Measurements from ENCODE around the gene COX5B.
"Not testable (repeated sequence)": the region's sequence is repeated elsewhere in the genome, so short reads cannot be mapped to it uniquely, and the experiment has no call there.

The COX5B gene

GRCh38 chr2:97622976-97623375 is 22.9 kb upstream of the COX5B start:
- H3K9ac ChIP-seq (ENCODE audit: low read length); H4K8ac ChIP-seq (ENCODE audit: low read depth, low read length); H3K23ac ChIP-seq (ENCODE audit: low read length); H3K79me1 ChIP-seq (ENCODE audit: low read length); H2BK120ac ChIP-seq (ENCODE audit: low read depth, low read length); H3K27ac ChIP-seq (ENCODE audit: low read depth, low read length); H3K4me2 ChIP-seq (ENCODE audit: low read length); H3K4ac ChIP-seq (ENCODE audit: low read depth, low read length); H3K18ac ChIP-seq (ENCODE audit: low read length); H2AK5ac ChIP-seq (ENCODE audit: low read length); DNase-seq; H3K4me3 ChIP-seq (ENCODE audit: low read length); H3K36me3 ChIP-seq (ENCODE audit: control insufficient read depth, insufficient read depth, low read length); H2BK15ac ChIP-seq (replicated peaks; ENCODE audit: low read depth); H2BK5ac ChIP-seq (ENCODE audit: low read length); H3K4me1 ChIP-seq (ENCODE audit: control insufficient read depth, low read depth, low read length); H3K56ac ChIP-seq (ENCODE audit: low read length); H4K5ac ChIP-seq (ENCODE audit: low read length); H3K27me3 ChIP-seq (ENCODE audit: insufficient read depth, low read length, poor library complexity); H3K79me2 ChIP-seq (ENCODE audit: control insufficient read depth, insufficient read depth, low read length): not testable (repeated sequence)

DNA sequence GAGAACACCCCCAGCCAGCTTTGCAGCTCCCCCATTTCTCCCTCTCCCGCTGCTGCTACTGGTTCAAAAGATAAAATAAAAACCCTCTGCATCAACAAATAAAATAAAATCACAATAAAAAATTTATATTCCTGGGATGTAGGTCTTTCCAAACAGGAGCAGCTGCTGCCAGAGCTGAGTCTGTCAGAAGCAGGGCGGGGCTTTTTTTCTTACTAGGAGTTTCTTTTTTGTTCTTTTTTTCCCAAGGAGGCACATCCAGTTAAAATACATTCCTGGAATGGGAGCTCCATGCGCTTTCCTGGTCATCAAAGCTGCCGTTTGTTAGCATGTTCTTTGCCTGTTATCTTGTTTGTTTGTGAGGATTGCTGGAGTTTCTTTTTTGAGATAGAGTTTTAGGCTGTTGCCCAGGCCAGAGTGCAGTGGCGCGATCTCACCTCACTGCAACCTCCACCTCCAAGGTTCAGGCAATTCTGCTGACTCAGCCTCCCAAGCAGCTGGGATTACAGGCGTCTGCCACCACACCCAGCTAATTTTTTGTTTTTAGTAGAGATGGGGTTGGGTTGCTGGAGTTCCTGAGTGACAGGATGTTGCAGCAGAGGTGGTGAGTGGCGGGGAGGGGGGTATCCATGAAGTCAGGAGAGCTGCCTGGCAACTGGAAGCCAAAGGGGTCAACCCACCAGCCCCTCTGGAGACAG is 20.4 kb upstream of the COX5B start:
- H3K4ac ChIP-seq (ENCODE audit: low read depth, low read length); H3K23ac ChIP-seq (ENCODE audit: low read length); H3K27me3 ChIP-seq (ENCODE audit: insufficient read depth, low read length, poor library complexity); H3K9ac ChIP-seq (ENCODE audit: low read length); H3K79me2 ChIP-seq (ENCODE audit: control insufficient read depth, insufficient read depth, low read length); H2AK5ac ChIP-seq (ENCODE audit: low read length); H4K8ac ChIP-seq (ENCODE audit: low read depth, low read length); H2BK120ac ChIP-seq (ENCODE audit: low read depth, low read length); H3K36me3 ChIP-seq (ENCODE audit: control insufficient read depth, insufficient read depth, low read length); H3K4me2 ChIP-seq (ENCODE audit: low read length); H3K79me1 ChIP-seq (ENCODE audit: low read length); H2BK5ac ChIP-seq (ENCODE audit: low read length); H3K18ac ChIP-seq (ENCODE audit: low read length); H3K27ac ChIP-seq (ENCODE audit: low read depth, low read length); H3K4me1 ChIP-seq (ENCODE audit: control insufficient read depth, low read depth, low read length); DNase-seq; H3K4me3 ChIP-seq (ENCODE audit: low read length); H4K5ac ChIP-seq (ENCODE audit: low read length); H2BK15ac ChIP-seq (replicated peaks; ENCODE audit: low read depth); H3K56ac ChIP-seq (ENCODE audit: low read length): not testable (repeated sequence)
- WGBS (ENCODE audit: extremely low coverage, insufficient coverage, low lambda C conversion rate) = no CpG with 5 or more reads among the region's 8 CpGs

DNA sequence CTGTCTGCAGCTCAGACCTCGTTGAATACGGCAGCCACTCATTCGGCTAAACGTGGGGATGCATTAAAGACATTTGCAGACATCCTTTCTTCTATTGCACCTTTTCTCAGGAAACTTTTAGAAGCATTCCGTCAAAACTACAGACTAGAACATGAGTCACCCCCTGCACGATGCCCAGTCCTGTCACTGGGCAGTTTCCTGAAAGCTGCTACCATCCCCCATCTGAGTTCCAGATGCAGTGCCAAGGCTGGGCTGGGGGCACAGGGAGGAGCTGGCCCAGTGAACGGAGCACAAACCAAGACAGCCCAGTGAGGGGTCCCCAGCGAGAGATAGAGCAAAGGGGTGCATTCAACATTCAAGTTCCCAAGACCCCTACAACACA is 19.8 kb upstream of the COX5B start:
- not testable (repeated sequence) for H3K9ac ChIP-seq (ENCODE audit: low read length); H3K36me3 ChIP-seq (ENCODE audit: control insufficient read depth, insufficient read depth, low read length); H2BK15ac ChIP-seq (replicated peaks; ENCODE audit: low read depth); H4K8ac ChIP-seq (ENCODE audit: low read depth, low read length); H3K4me1 ChIP-seq (ENCODE audit: control insufficient read depth, low read depth, low read length); H4K5ac ChIP-seq (ENCODE audit: low read length); H3K4me3 ChIP-seq (ENCODE audit: low read length); H3K4ac ChIP-seq (ENCODE audit: low read depth, low read length); H2BK5ac ChIP-seq (ENCODE audit: low read length); H3K27me3 ChIP-seq (ENCODE audit: insufficient read depth, low read length, poor library complexity); H3K4me2 ChIP-seq (ENCODE audit: low read length); H3K79me1 ChIP-seq (ENCODE audit: low read length); H3K23ac ChIP-seq (ENCODE audit: low read length); H3K79me2 ChIP-seq (ENCODE audit: control insufficient read depth, insufficient read depth, low read length); H2AK5ac ChIP-seq (ENCODE audit: low read length); H3K56ac ChIP-seq (ENCODE audit: low read length); H2BK120ac ChIP-seq (ENCODE audit: low read depth, low read length); DNase-seq; H3K27ac ChIP-seq (ENCODE audit: low read depth, low read length); H3K18ac ChIP-seq (ENCODE audit: low read length)
- no CpG with 5 or more reads among the region's 8 CpGs for WGBS (ENCODE audit: extremely low coverage, insufficient coverage, low lambda C conversion rate)

DNA sequence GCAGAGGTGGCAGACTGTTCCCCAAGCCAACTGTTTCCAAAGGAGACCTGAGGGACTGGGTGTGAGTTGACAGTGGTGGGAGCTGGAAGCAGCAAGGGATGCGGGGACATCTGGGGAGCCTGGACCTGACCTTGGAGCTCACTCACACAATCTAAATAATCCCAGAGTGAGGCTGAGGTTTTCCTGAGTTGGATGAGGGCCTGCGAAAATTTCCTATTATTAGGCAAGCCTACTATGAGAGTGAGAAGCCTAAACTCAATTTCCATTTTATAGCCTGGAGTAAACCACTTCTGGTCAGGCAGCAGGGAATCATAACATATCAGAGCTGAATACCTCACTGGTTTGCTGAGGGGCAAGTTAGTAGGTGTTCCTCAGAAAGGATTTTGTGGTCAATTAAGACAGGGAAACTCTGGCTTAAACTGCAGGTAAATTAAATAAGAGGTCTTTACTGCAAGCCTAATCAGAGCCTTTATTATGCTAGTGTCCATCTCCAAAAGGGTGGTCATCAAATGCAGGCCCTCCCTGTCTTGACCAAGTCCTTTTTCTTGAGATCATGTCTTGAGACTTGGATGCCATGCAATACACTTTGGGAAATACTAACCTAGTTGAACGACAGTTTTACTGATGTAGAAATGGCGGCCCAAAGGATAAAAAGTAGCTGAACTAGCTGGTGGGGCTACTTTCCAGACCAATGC is 1.7 kb upstream of the COX5B start:
- Histone ChIP-seq H2BK5ac (ENCODE audit: low read length) (no peak overlapping the region), H3K4me2 (ENCODE audit: low read length) (no peak overlapping the region), H3K27ac (ENCODE audit: low read depth, low read length) (no peak overlapping the region), H2BK15ac (replicated peaks; ENCODE audit: low read depth) (no peak overlapping the region), H3K18ac (ENCODE audit: low read length) (no peak overlapping the region), H3K4ac (ENCODE audit: low read depth, low read length) (no peak overlapping the region), H3K79me1 (ENCODE audit: low read length) (peaks cover 4% of the 10 kb centered on the region), H4K5ac (ENCODE audit: low read length) (no peak overlapping the region), H3K4me3 (ENCODE audit: low read length) (no peak overlapping the region), H3K36me3 (ENCODE audit: control insufficient read depth, insufficient read depth, low read length) (peaks cover 9% of the 10 kb centered on the region), H3K56ac (ENCODE audit: low read length) (no peak overlapping the region), H2BK120ac (ENCODE audit: low read depth, low read length) (no peak overlapping the region), H3K79me2 (ENCODE audit: control insufficient read depth, insufficient read depth, low read length) (peaks cover 8% of the 10 kb centered on the region), H3K4me1 (ENCODE audit: control insufficient read depth, low read depth, low read length) (peaks cover 2% of the 10 kb centered on the region), H2AK5ac (ENCODE audit: low read length) (no peak overlapping the region), H3K23ac (ENCODE audit: low read length) (no peak overlapping the region), H4K8ac (ENCODE audit: low read depth, low read length) (no peak overlapping the region), H3K27me3 (ENCODE audit: insufficient read depth, low read length, poor library complexity) (no peaks in the 10 kb centered on the region), H3K9ac (ENCODE audit: low read length) (no peak overlapping the region)
- whole genome bisulfite sequencing (ENCODE audit: extremely low coverage, insufficient coverage, low lambda C conversion rate) = no CpG with 5 or more reads among the region's 4 CpGs
- no peak for DNase-seq

DNA sequence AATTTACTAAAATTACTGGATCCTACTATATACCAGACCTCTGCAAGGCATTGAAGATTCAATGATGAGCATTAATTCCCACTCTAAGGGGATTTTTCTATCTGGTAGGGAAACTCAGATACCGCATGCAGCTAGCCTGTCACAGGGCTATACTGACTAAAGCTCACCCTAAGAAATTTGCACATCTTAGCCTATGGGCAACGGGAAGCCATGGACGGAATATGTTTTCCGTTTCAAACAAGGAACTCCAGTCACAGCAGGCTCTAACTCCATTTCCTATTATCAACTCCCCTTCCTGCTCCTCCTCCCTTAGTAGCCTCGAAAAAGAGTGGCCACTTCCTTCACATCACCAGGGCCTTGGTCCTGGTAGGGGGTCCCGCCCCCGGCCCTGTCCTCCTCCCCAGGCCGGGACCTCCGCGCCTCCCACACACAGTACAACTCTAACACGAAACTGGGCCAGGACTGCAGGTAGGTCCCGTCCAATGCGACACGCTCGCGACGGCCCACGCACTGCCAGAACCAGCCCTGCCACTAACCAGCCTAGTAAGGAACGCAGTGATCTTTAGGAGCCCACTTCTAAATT is 659 bp upstream of the COX5B start:
- no peak overlapping the region for H2BK120ac ChIP-seq (ENCODE audit: low read depth, low read length)
- peak overlapping the region; percentile 84 for H3K9ac ChIP-seq (ENCODE audit: low read length)
- DNase-seq = peak; percentile 58
- peak overlapping the region; percentile 56 for H3K4me3 ChIP-seq (ENCODE audit: low read length)
- WGBS (ENCODE audit: extremely low coverage, insufficient coverage, low lambda C conversion rate) = no CpG with 5 or more reads among the region's 19 CpGs
- peaks cover 4% of the 10 kb centered on the region for H3K79me1 ChIP-seq (ENCODE audit: low read length)
- no peak overlapping the region for H2BK15ac ChIP-seq (replicated peaks; ENCODE audit: low read depth)
- H2AK5ac ChIP-seq (ENCODE audit: low read length) = peak overlapping the region; percentile 73
- peaks cover 8% of the 10 kb centered on the region for H3K79me2 ChIP-seq (ENCODE audit: control insufficient read depth, insufficient read depth, low read length)
- no peaks in the 10 kb centered on the region for H3K27me3 ChIP-seq (ENCODE audit: insufficient read depth, low read length, poor library complexity)
- H2BK5ac ChIP-seq (ENCODE audit: low read length) = peak overlapping the region; percentile 69
- peaks cover 9% of the 10 kb centered on the region for H3K36me3 ChIP-seq (ENCODE audit: control insufficient read depth, insufficient read depth, low read length)
- peak overlapping the region; percentile 72 for H3K27ac ChIP-seq (ENCODE audit: low read depth, low read length)
- peak overlapping the region; percentile 48 for H3K23ac ChIP-seq (ENCODE audit: low read length)
- no peak overlapping the region for H4K8ac ChIP-seq (ENCODE audit: low read depth, low read length)
- peak overlapping the region; percentile 10 for H4K5ac ChIP-seq (ENCODE audit: low read length)
- H3K18ac ChIP-seq (ENCODE audit: low read length) = peak overlapping the region; percentile 44
- H3K56ac ChIP-seq (ENCODE audit: low read length) = peak overlapping the region; percentile 92
- peaks cover 2% of the 10 kb centered on the region for H3K4me1 ChIP-seq (ENCODE audit: control insufficient read depth, low read depth, low read length)
- peak overlapping the region; percentile 96 for H3K4me2 ChIP-seq (ENCODE audit: low read length)
- H3K4ac ChIP-seq (ENCODE audit: low read depth, low read length) = no peak overlapping the region
